DND-41 (cell line): ENCODE results near the gene SARS2.

Source experiments
- ATAC-seq: fragments of 200-7000 bp; cut with Tn5 transposase; 3 replicates; pipeline ENCODE4 v1.9.1; 2021; ENCODE audit warnings: low read depth; ENCODE audit not compliant: insufficient read depth
- DNase-seq: peaks from one replicate; pipeline ENCODE4 v3.0.0-alpha.2; 2020
- H2AFZ ChIP-seq: 2 replicates; pipeline ENCODE4 v1.6.0; 2012; ENCODE audit warnings: low read depth, low read length
- H3K27ac ChIP-seq: 2 replicates; pipeline ENCODE4 v1.5.1; 2012; ENCODE audit warnings: low read length, inconsistent platforms
- H3K27me3 ChIP-seq: fragments of 200-600 bp; sonication (generic); 2 replicates; pipeline ENCODE4 v1.6.0; 2012; ENCODE audit warnings: low read length, mild to moderate bottlenecking, inconsistent platforms; ENCODE audit not compliant: insufficient read depth, poor library complexity
- H3K36me3 ChIP-seq: 2 replicates; pipeline ENCODE4 v1.5.1; 2012; ENCODE audit warnings: low read length, inconsistent platforms; ENCODE audit not compliant: insufficient read depth
- H3K4me1 ChIP-seq: 2 replicates; pipeline ENCODE4 v1.5.1; 2012; ENCODE audit warnings: mild to moderate bottlenecking, low read length; ENCODE audit not compliant: insufficient read depth
- H3K4me2 ChIP-seq: 2 replicates; pipeline ENCODE4 v1.6.0; 2012; ENCODE audit warnings: mild to moderate bottlenecking, moderate library complexity, low read length, inconsistent platforms; ENCODE audit not compliant: insufficient read depth
- H3K4me3 ChIP-seq, 2 experiments: fragments of 200-600 bp in 1 of 2; shearing (Covaris generic) in 1 of 2; 2 replicates each; pipeline ENCODE4 v1.5.1; 2012 to 2016; ENCODE audit warnings: inconsistent platforms in 2 of 2, low read length in 2 of 2, mild to moderate bottlenecking in 2 of 2, low read depth in 1 of 2, moderate library complexity in 1 of 2
- H3K79me2 ChIP-seq: 2 replicates; pipeline ENCODE4 v1.6.0; 2012; ENCODE audit warnings: low read length, inconsistent platforms; ENCODE audit not compliant: insufficient read depth
- H3K9ac ChIP-seq: 2 replicates; pipeline ENCODE4 v1.6.0; 2012; ENCODE audit warnings: low read depth, mild to moderate bottlenecking, inconsistent platforms, low read length, moderate library complexity
- H3K9me3 ChIP-seq: 2 replicates; pipeline ENCODE4 v1.5.1; 2012; ENCODE audit warnings: low read length, moderate library complexity, mild to moderate bottlenecking, inconsistent platforms; ENCODE audit not compliant: insufficient read depth, severe bottlenecking
- H4K20me1 ChIP-seq: 2 replicates; pipeline ENCODE4 v1.6.0; 2012; ENCODE audit warnings: low read length; ENCODE audit not compliant: insufficient read depth
- EZH2 ChIP-seq: IDR thresholded peaks from 3 replicates; pipeline ENCODE4 v1.6.1; 2012; ENCODE audit warnings: borderline replicate concordance, low read depth, mild to moderate bottlenecking, moderate library complexity, low read length, inconsistent platforms; ENCODE audit not compliant: severe bottlenecking
- TF ChIP-seq, protein P1 (sequence below): IDR thresholded peaks from 2 replicates; pipeline ENCODE4 v1.5.1; 2012; ENCODE audit warnings: borderline replicate concordance, low read length, moderate library complexity, mild to moderate bottlenecking; ENCODE audit not compliant: poor library complexity, severe bottlenecking; ENCODE audit errors: extremely low read depth

SARS2 gene

GRCh38 chr19:38977445-38978325 is 47.1 kb upstream of the SARS2 start:
- no peaks in the 10 kb centered on the region for H3K27me3 ChIP-seq
- H2AFZ ChIP-seq: no peak overlapping the region
- H3K4me2 ChIP-seq: no peak overlapping the region
- H3K4me1 ChIP-seq: no peaks in the 10 kb centered on the region
- peaks cover 14% of the 10 kb centered on the region for H3K9me3 ChIP-seq
- no peak overlapping the region for H3K9ac ChIP-seq
- H3K36me3 ChIP-seq: no peaks in the 10 kb centered on the region
- H3K4me3 ChIP-seq: no peak overlapping the region
- TF ChIP-seq EZH2: no peak
- TF ChIP-seq, protein P1, sequence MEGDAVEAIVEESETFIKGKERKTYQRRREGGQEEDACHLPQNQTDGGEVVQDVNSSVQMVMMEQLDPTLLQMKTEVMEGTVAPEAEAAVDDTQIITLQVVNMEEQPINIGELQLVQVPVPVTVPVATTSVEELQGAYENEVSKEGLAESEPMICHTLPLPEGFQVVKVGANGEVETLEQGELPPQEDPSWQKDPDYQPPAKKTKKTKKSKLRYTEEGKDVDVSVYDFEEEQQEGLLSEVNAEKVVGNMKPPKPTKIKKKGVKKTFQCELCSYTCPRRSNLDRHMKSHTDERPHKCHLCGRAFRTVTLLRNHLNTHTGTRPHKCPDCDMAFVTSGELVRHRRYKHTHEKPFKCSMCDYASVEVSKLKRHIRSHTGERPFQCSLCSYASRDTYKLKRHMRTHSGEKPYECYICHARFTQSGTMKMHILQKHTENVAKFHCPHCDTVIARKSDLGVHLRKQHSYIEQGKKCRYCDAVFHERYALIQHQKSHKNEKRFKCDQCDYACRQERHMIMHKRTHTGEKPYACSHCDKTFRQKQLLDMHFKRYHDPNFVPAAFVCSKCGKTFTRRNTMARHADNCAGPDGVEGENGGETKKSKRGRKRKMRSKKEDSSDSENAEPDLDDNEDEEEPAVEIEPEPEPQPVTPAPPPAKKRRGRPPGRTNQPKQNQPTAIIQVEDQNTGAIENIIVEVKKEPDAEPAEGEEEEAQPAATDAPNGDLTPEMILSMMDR: no peak
- no peak for DNase-seq
- no peaks in the 10 kb centered on the region for H4K20me1 ChIP-seq
- no peak for ATAC-seq
- no peaks in the 10 kb centered on the region for H3K79me2 ChIP-seq
- no peak overlapping the region for H3K27ac ChIP-seq

GRCh38 chr19:38975861-38976271 is 45.3 kb upstream of the SARS2 start:
- no peaks in the 10 kb centered on the region for H3K4me1 ChIP-seq

GRCh38 chr19:38975214-38975860 is 44.8 kb upstream of the SARS2 start, which contains the start of gene FBXO17:
FBXO17 (minus strand) TSS chr19:38975742; CDS start chr19:38950319, 25,423 bp downstream.
- no peaks in the 10 kb centered on the region for H3K27me3 ChIP-seq
- DNase-seq (no peak), ATAC-seq (no peak)
- H3K4me2 ChIP-seq: no peak within 1 kb of the TSS
- H3K4me1 ChIP-seq: no peaks in the 10 kb centered on the region
- H2AFZ ChIP-seq: no peak within 1 kb of the TSS
- H3K36me3 ChIP-seq: no peaks in the 10 kb centered on the region
- peaks cover 4% of the 10 kb centered on the region for H3K9me3 ChIP-seq
- no peaks in the 10 kb centered on the region for H4K20me1 ChIP-seq
- no peak within 1 kb of the TSS for H3K9ac ChIP-seq
- TF ChIP-seq, protein P1: no peak
- TF ChIP-seq EZH2: no peak
- H3K27ac ChIP-seq: no peak within 1 kb of the TSS
- H3K79me2 ChIP-seq: no peaks in the 10 kb centered on the region
- H3K4me3 ChIP-seq: no peak within 1 kb of the TSS

More at GRCh38 chr19:38975861-38976271, 45.3 kb upstream of the SARS2 start:
- Histone ChIP-seq H3K9ac (no peak overlapping the region), H3K79me2 (no peaks in the 10 kb centered on the region), H3K27me3 (no peaks in the 10 kb centered on the region), H3K36me3 (no peaks in the 10 kb centered on the region), H4K20me1 (no peaks in the 10 kb centered on the region), H2AFZ (no peak overlapping the region), H3K9me3 (peaks cover 9% of the 10 kb centered on the region), H3K4me2 (no peak overlapping the region), H3K4me3 (no peak overlapping the region), H3K27ac (no peak overlapping the region)
- no peak for TF ChIP-seq EZH2
- TF ChIP-seq, protein P1: no peak
- ATAC-seq (no peak), DNase-seq (no peak)
